Adrenal gland (tissue), 12 donors: Measurements from ENCODE around the gene GRB10. TPM values are rescaled to one million over a fixed set of nuclear protein-coding genes. Genes with fewer than 3 reads are reported as not detected.

Experiments used
- DNase-seq, 7 donors: peaks; one replicate each; pipeline ENCODE4 v3.0.0-alpha.2; 2019 to 2020
- H3K27ac ChIP-seq, 5 donors: fragments of 200-600 bp; sonication (generic) in 4 of 5; 1 replicate in 3 of 5; 2 replicates in 2 of 5; pipeline versions ENCODE4 v1.5.1 to v1.8.0; 2016 to 2020; ENCODE audit warnings: mild to moderate bottlenecking in 1 of 5
- H3K27me3 ChIP-seq: fragments of 200-600 bp; 2 replicates; pipeline ENCODE4 v1.8.0; 2021
- H3K36me3 ChIP-seq, 2 donors: fragments of 200-600 bp; replicated peaks in 1 of 2; 1 replicate in 1 of 2; 2 replicates in 1 of 2; pipeline versions ENCODE4 v1.5.1 to v1.8.0; 2018 to 2022
- H3K4me1 ChIP-seq, 2 donors: fragments of 200-600 bp; replicated peaks in 1 of 2; 1 replicate in 1 of 2; 2 replicates in 1 of 2; pipeline versions ENCODE4 v1.5.1 to v1.8.0; 2018 to 2021
- H3K4me3 ChIP-seq, 4 donors: fragments of 200-600 bp; sonication (generic) in 3 of 4; one replicate each; pipeline ENCODE4 v1.5.1; 2016 to 2018
- H3K9me3 ChIP-seq, 3 donors: fragments of 200-600 bp; sonication (generic) in 1 of 3; replicated peaks in 1 of 3; 1 replicate in 2 of 3; 2 replicates in 1 of 3; pipeline versions ENCODE4 v1.5.1 to v1.8.0; 2016 to 2021
- POLR2A ChIP-seq, 2 donors: fragments of 450-650 bp; IDR thresholded peaks; one replicate each; pipeline ENCODE4 v1.6.1; 2017; ENCODE audit warnings: antibody characterized with exemption in 2 of 2, mild to moderate bottlenecking in 2 of 2, moderate library complexity in 1 of 2
- WGBS, 4 donors: extraction: QIAGEN DNeasy Blood & Tissue Kit in 2 of 4; methylation state at CpG; one replicate each; pipeline versions ENCODE4 v1.1.5 to v1.1.7; 2013 to 2017; 5-methylcytosine and 5-hydroxymethylcytosine counted together
- intact Hi-C, 2 donors: fragments of 100-400 bp; cut with DNase I; formaldehyde crosslinking; loops; one replicate each; pipeline versions ENCODE4 v1.14.1 to v1.15.0; 2022 to 2023
- polyA plus RNA-seq, 3 donors: library from polyadenylated mRNA; stranded (reverse); fragments of 200-250 nt in 2 of 3; fragments of 350-450 nt in 1 of 3; fragmentation: Illumina TruSeq in 1 of 3; extraction: RNeasy Lipid Tissue Mini Kit (QIAGEN cat#74804) in 1 of 3; gene quantifications; one replicate each; pipeline ENCODE4 v1.2.3, GENCODE V29; 2013 to 2014
- total RNA-seq, 9 donors: library from RNA; depleted of rRNA in 4 of 9; stranded (reverse); fragments of >200 nt in 4 of 9; fragments of 120-200 nt in 1 of 9; fragmentation: NEBNext Ultra II Directional in 1 of 9; extraction: Animal tissue kit (Norgen Biotek cat#: 25700) in 1 of 9; gene quantifications; one replicate each; pipeline versions ENCODE4 v1.1.0 to v1.2.4, GENCODE V29; 2013 to 2023
- TF ChIP-seq, protein P1 (sequence below), 6 experiments: fragments of 450-650 bp in 4 of 6; fragments of 200-600 bp in 2 of 6; sonication (generic) in 1 of 6; IDR thresholded peaks; 1 replicate in 5 of 6; 2 replicates in 1 of 6; pipeline versions ENCODE4 v1.5.1 to v1.8.0; 2016 to 2021; ENCODE audit warnings: antibody characterized with exemption in 6 of 6, mild to moderate bottlenecking in 2 of 6, moderate library complexity in 1 of 6
- donor health status: healthy with polysubstance abuse.
- donor health status: Bipolar disorder and iron deficiency.
- donor health status: DM: yes; HTN: yes; CAD: no.
- donor health status: DM: no; HTN: no; CAD: no.
- donor health status: DM: no; HTN: no; CAD: no.
- donor health status: DM: yes; HTN: yes; CAD: no.

The GRB10 gene
- total and polyA plus RNA-seq, 12 donors = 33.5 to 158 (median 67.3) TPM

GRCh38 chr7:50695026-50695425 lies 87.7 kb downstream of the GRB10 start:
- 58 to 83% (median 72%) methylated on average over 2 of the region's 2 CpGs for WGBS, 4 donors

DNA sequence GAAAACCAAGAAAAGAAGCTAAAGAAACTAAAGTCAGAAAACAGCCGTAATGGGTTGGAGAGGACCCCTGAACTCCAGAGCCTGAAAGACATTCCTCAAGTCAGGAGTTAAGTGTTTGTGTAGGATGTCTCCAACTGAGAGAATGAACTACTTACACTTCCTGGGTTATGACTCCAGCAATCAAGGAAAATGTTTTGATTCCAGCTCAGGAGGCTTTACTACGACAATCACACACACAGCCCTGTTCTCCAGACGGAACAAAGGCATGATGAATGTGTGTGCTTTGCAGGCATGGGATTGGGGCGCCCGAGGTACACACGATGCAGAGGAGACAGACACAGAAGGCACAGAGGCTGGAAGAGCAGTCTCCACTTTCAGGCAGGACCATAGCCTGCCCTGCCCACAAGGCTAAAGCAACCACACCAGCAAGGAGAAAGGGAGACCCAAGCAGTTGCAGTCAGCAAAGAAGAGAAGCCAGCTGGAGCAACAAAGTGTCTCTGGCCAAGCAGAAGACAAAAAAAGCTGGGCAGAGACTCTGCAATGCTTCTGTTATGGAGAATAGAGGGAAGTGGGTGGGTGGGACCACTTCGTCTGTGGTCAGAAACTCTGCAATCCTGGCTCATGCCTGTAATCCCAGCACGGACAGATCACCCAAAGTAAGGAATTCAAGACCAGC lies 89.1 kb downstream of the GRB10 start:
- no peaks in the 10 kb centered on the region for H3K36me3 ChIP-seq
- H3K9me3 ChIP-seq = no peaks in the 10 kb centered on the region
- no peak overlapping the region for H3K4me3 ChIP-seq
- peaks cover 0 to 11% of the 10 kb centered on the region in 2 donors for H3K4me1 ChIP-seq
- WGBS, 4 donors = 51 to 75% (median 66%) methylated on average over 5 to 8 of the region's 8 CpGs
- TF ChIP-seq, protein P1, sequence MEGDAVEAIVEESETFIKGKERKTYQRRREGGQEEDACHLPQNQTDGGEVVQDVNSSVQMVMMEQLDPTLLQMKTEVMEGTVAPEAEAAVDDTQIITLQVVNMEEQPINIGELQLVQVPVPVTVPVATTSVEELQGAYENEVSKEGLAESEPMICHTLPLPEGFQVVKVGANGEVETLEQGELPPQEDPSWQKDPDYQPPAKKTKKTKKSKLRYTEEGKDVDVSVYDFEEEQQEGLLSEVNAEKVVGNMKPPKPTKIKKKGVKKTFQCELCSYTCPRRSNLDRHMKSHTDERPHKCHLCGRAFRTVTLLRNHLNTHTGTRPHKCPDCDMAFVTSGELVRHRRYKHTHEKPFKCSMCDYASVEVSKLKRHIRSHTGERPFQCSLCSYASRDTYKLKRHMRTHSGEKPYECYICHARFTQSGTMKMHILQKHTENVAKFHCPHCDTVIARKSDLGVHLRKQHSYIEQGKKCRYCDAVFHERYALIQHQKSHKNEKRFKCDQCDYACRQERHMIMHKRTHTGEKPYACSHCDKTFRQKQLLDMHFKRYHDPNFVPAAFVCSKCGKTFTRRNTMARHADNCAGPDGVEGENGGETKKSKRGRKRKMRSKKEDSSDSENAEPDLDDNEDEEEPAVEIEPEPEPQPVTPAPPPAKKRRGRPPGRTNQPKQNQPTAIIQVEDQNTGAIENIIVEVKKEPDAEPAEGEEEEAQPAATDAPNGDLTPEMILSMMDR (IDR thresholded peaks at IDR 0.05) = no peak
- TF ChIP-seq POLR2A (IDR thresholded peaks at IDR 0.05) = no peak
- intact Hi-C loops = no loop called here
- no peaks in the 10 kb centered on the region for H3K27me3 ChIP-seq
- H3K27ac ChIP-seq = no peak overlapping the region
- DNase-seq = peak in 1 of 7 donors; percentile 36

More at GRCh38 chr7:50695026-50695425, 87.7 kb downstream of the GRB10 start:
- no peak for DNase-seq
- TF ChIP-seq, protein P1 (IDR thresholded peaks at IDR 0.05) = no peak
- no peak for TF ChIP-seq POLR2A (IDR thresholded peaks at IDR 0.05)
- Histone ChIP-seq H3K4me1 (peaks cover 0 to 11% of the 10 kb centered on the region in 2 donors), H3K9me3 (no peaks in the 10 kb centered on the region), H3K4me3 (no peak overlapping the region), H3K27me3 (no peaks in the 10 kb centered on the region), H3K36me3 (no peaks in the 10 kb centered on the region), H3K27ac (no peak overlapping the region)
- intact Hi-C loops = no loop called here

- Histone ChIP-seq H3K4me3 (no peak overlapping the region), H3K27ac (no peak overlapping the region), H3K27me3 (no peaks in the 10 kb centered on the region), H3K4me1 (peaks cover 0 to 10% of the 10 kb centered on the region in 2 donors), H3K9me3 (no peaks in the 10 kb centered on the region), H3K36me3 (no peaks in the 10 kb centered on the region)
- DNase-seq = peak in 1 of 7 donors; percentile 38
- intact Hi-C loops = no loop called here
- WGBS, 4 donors = 70 to 84% (median 77%) methylated on average over 11 of the region's 11 CpGs
- TF ChIP-seq, protein P1 (IDR thresholded peaks at IDR 0.05) = no peak
- TF ChIP-seq POLR2A (IDR thresholded peaks at IDR 0.05) = no peak
Measured at GRCh38 chr7:50690541-50691011, 92.1 kb downstream of the GRB10 start.

DNA sequence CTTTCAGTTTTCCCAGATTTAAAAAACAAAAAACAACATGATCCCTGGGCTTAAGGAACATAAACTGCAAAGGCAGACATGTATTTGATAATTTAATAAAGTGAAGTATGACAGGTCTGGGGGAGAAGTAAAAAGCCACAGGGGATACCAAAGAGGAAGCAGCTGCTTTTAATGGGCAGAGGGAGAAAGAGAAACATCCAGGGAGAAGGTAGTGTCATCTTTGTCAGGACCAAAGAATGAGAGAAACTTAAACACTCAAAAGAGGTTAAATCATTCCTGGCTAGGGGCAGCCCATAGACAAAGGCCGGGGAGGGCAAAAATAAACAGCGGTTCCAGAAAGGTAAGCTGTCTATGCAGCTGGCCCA lies 94.5 kb downstream of the GRB10 start:
- Histone ChIP-seq H3K27me3 (no peaks in the 10 kb centered on the region), H3K9me3 (no peaks in the 10 kb centered on the region), H3K4me3 (no peak overlapping the region), H3K27ac (peak overlapping the region in 1 of 5 donors; percentile 25), H3K4me1 (peaks cover 0 to 10% of the 10 kb centered on the region in 2 donors), H3K36me3 (no peaks in the 10 kb centered on the region)
- WGBS, 4 donors = 82 to 97% (median 91%) methylated on average over 2 of the region's 2 CpGs
- DNase-seq = peak in 1 of 7 donors; percentile 34
- intact Hi-C loops = no loop called here
- TF ChIP-seq, protein P1 (IDR thresholded peaks at IDR 0.05) = no peak
- TF ChIP-seq POLR2A (IDR thresholded peaks at IDR 0.05) = no peak
